ENCODE measurements around the gene KIAA2012.

The KIAA2012 gene

GRCh38 chr2:202157211-202157990 lies 84.3 kb downstream of the KIAA2012 start:
- no peak overlapping the region for H3K27ac ChIP-seq (ENCODE audit: low read depth, low read length)
- H3K9me3 ChIP-seq (ENCODE audit: control insufficient read depth in 1 of 2, low read length in 2 of 2), result no peaks in the 10 kb centered on the region
- H3K36me3 ChIP-seq (ENCODE audit: control insufficient read depth in 1 of 2, insufficient read depth in 2 of 2, low read length in 2 of 2), result no peaks in the 10 kb centered on the region
- H3K27me3 ChIP-seq (ENCODE audit: control insufficient read depth in 1 of 2, insufficient read depth in 2 of 2, low read length in 2 of 2), result no peaks in the 10 kb centered on the region
- no peaks in the 10 kb centered on the region for H3K4me1 ChIP-seq (ENCODE audit: control insufficient read depth in 1 of 2, insufficient read depth in 2 of 2, low read length in 2 of 2)
- no peak overlapping the region for H3K4me3 ChIP-seq (ENCODE audit: low read depth in 1 of 2, low read length in 2 of 2)
- no peak overlapping the region for H3K9ac ChIP-seq (ENCODE audit: low read depth in 1 of 2, low read length in 2 of 2)

- Histone ChIP-seq H3K27me3 (ENCODE audit: control insufficient read depth in 1 of 2, insufficient read depth in 2 of 2, low read length in 2 of 2) (no peaks in the 10 kb centered on the region), H3K9me3 (ENCODE audit: control insufficient read depth in 1 of 2, low read length in 2 of 2) (no peaks in the 10 kb centered on the region), H3K4me3 (ENCODE audit: low read depth in 1 of 2, low read length in 2 of 2) (no peak overlapping the region), H3K27ac (ENCODE audit: low read depth, low read length) (no peak overlapping the region), H3K36me3 (ENCODE audit: control insufficient read depth in 1 of 2, insufficient read depth in 2 of 2, low read length in 2 of 2) (no peaks in the 10 kb centered on the region), H3K4me1 (ENCODE audit: control insufficient read depth in 1 of 2, insufficient read depth in 2 of 2, low read length in 2 of 2) (no peaks in the 10 kb centered on the region), H3K9ac (ENCODE audit: low read depth in 1 of 2, low read length in 2 of 2) (no peak overlapping the region)
These were observed 85.7 kb downstream of the KIAA2012 start for GRCh38 chr2:202158796-202159195.

GRCh38 chr2:202161151-202161835 lies 88.2 kb downstream of the KIAA2012 start:
- Histone ChIP-seq H3K9me3 (ENCODE audit: control insufficient read depth in 1 of 2, low read length in 2 of 2) (no peaks in the 10 kb centered on the region), H3K9ac (ENCODE audit: low read depth in 1 of 2, low read length in 2 of 2) (no peak overlapping the region), H3K27me3 (ENCODE audit: control insufficient read depth in 1 of 2, insufficient read depth in 2 of 2, low read length in 2 of 2) (no peaks in the 10 kb centered on the region), H3K27ac (ENCODE audit: low read depth, low read length) (no peak overlapping the region), H3K4me3 (ENCODE audit: low read depth in 1 of 2, low read length in 2 of 2) (no peak overlapping the region), H3K36me3 (ENCODE audit: control insufficient read depth in 1 of 2, insufficient read depth in 2 of 2, low read length in 2 of 2) (no peaks in the 10 kb centered on the region), H3K4me1 (ENCODE audit: control insufficient read depth in 1 of 2, insufficient read depth in 2 of 2, low read length in 2 of 2) (peaks cover 0 to 3% of the 10 kb centered on the region in 2 donors)

- Histone ChIP-seq H3K9ac (ENCODE audit: low read depth in 1 of 2, low read length in 2 of 2) (no peak overlapping the region), H3K4me3 (ENCODE audit: low read depth in 1 of 2, low read length in 2 of 2) (no peak overlapping the region), H3K9me3 (ENCODE audit: control insufficient read depth in 1 of 2, low read length in 2 of 2) (no peaks in the 10 kb centered on the region), H3K27ac (ENCODE audit: low read depth, low read length) (no peak overlapping the region), H3K36me3 (ENCODE audit: control insufficient read depth in 1 of 2, insufficient read depth in 2 of 2, low read length in 2 of 2) (no peaks in the 10 kb centered on the region), H3K4me1 (ENCODE audit: control insufficient read depth in 1 of 2, insufficient read depth in 2 of 2, low read length in 2 of 2) (peaks cover 0 to 3% of the 10 kb centered on the region in 2 donors), H3K27me3 (ENCODE audit: control insufficient read depth in 1 of 2, insufficient read depth in 2 of 2, low read length in 2 of 2) (no peaks in the 10 kb centered on the region)
These were observed 91.4 kb downstream of the KIAA2012 start for GRCh38 chr2:202164411-202164810.

- no peak overlapping the region for H3K27ac ChIP-seq (ENCODE audit: low read depth, low read length)
- H3K4me1 ChIP-seq (ENCODE audit: control insufficient read depth in 1 of 2, insufficient read depth in 2 of 2, low read length in 2 of 2), result peaks cover 0 to 3% of the 10 kb centered on the region in 2 donors
- H3K4me3 ChIP-seq (ENCODE audit: low read depth in 1 of 2, low read length in 2 of 2), result no peak overlapping the region
- H3K27me3 ChIP-seq (ENCODE audit: control insufficient read depth in 1 of 2, insufficient read depth in 2 of 2, low read length in 2 of 2), result no peaks in the 10 kb centered on the region
- H3K36me3 ChIP-seq (ENCODE audit: control insufficient read depth in 1 of 2, insufficient read depth in 2 of 2, low read length in 2 of 2), result no peaks in the 10 kb centered on the region
- no peaks in the 10 kb centered on the region for H3K9me3 ChIP-seq (ENCODE audit: control insufficient read depth in 1 of 2, low read length in 2 of 2)
- no peak overlapping the region for H3K9ac ChIP-seq (ENCODE audit: low read depth in 1 of 2, low read length in 2 of 2)
These were observed 92.2 kb downstream of the KIAA2012 start for GRCh38 chr2:202165208-202165607.

GRCh38 chr2:202165945-202166344 lies 92.9 kb downstream of the KIAA2012 start:
- Histone ChIP-seq H3K27ac (ENCODE audit: low read depth, low read length) (no peak overlapping the region), H3K4me3 (ENCODE audit: low read depth in 1 of 2, low read length in 2 of 2) (no peak overlapping the region), H3K27me3 (ENCODE audit: control insufficient read depth in 1 of 2, insufficient read depth in 2 of 2, low read length in 2 of 2) (no peaks in the 10 kb centered on the region), H3K4me1 (ENCODE audit: control insufficient read depth in 1 of 2, insufficient read depth in 2 of 2, low read length in 2 of 2) (peaks cover 0 to 3% of the 10 kb centered on the region in 2 donors), H3K9me3 (ENCODE audit: control insufficient read depth in 1 of 2, low read length in 2 of 2) (no peaks in the 10 kb centered on the region), H3K36me3 (ENCODE audit: control insufficient read depth in 1 of 2, insufficient read depth in 2 of 2, low read length in 2 of 2) (no peaks in the 10 kb centered on the region), H3K9ac (ENCODE audit: low read depth in 1 of 2, low read length in 2 of 2) (no peak overlapping the region)

- no peaks in the 10 kb centered on the region for H3K27me3 ChIP-seq (ENCODE audit: control insufficient read depth in 1 of 2, insufficient read depth in 2 of 2, low read length in 2 of 2)
- no peak overlapping the region for H3K4me3 ChIP-seq (ENCODE audit: low read depth in 1 of 2, low read length in 2 of 2)
These were observed 96.1 kb downstream of the KIAA2012 start for GRCh38 chr2:202169131-202169530.

GRCh38 chr2:202169832-202170424 lies 96.9 kb downstream of the KIAA2012 start:
- Histone ChIP-seq H3K4me1 (ENCODE audit: control insufficient read depth in 1 of 2, insufficient read depth in 2 of 2, low read length in 2 of 2) (peaks cover 10 to 13% of the 10 kb centered on the region in 2 donors), H3K9me3 (ENCODE audit: control insufficient read depth in 1 of 2, low read length in 2 of 2) (no peaks in the 10 kb centered on the region), H3K4me3 (ENCODE audit: low read depth in 1 of 2, low read length in 2 of 2) (no peak overlapping the region), H3K9ac (ENCODE audit: low read depth in 1 of 2, low read length in 2 of 2) (no peak overlapping the region), H3K27me3 (ENCODE audit: control insufficient read depth in 1 of 2, insufficient read depth in 2 of 2, low read length in 2 of 2) (no peaks in the 10 kb centered on the region), H3K36me3 (ENCODE audit: control insufficient read depth in 1 of 2, insufficient read depth in 2 of 2, low read length in 2 of 2) (no peaks in the 10 kb centered on the region), H3K27ac (ENCODE audit: low read depth, low read length) (no peak overlapping the region)

More at GRCh38 chr2:202169131-202169530, 96.1 kb downstream of the KIAA2012 start:
- H3K36me3 ChIP-seq (ENCODE audit: control insufficient read depth in 1 of 2, insufficient read depth in 2 of 2, low read length in 2 of 2), result no peaks in the 10 kb centered on the region
- no peaks in the 10 kb centered on the region for H3K9me3 ChIP-seq (ENCODE audit: control insufficient read depth in 1 of 2, low read length in 2 of 2)
- H3K27ac ChIP-seq (ENCODE audit: low read depth, low read length), result no peak overlapping the region
- H3K9ac ChIP-seq (ENCODE audit: low read depth in 1 of 2, low read length in 2 of 2), result no peak overlapping the region
- H3K4me1 ChIP-seq (ENCODE audit: control insufficient read depth in 1 of 2, insufficient read depth in 2 of 2, low read length in 2 of 2), result peaks cover 10 to 17% of the 10 kb centered on the region in 2 donors

- Histone ChIP-seq H3K9me3 (ENCODE audit: control insufficient read depth in 1 of 2, low read length in 2 of 2) (no peaks in the 10 kb centered on the region), H3K27ac (ENCODE audit: low read depth, low read length) (no peak overlapping the region), H3K9ac (ENCODE audit: low read depth in 1 of 2, low read length in 2 of 2) (no peak overlapping the region), H3K27me3 (ENCODE audit: control insufficient read depth in 1 of 2, insufficient read depth in 2 of 2, low read length in 2 of 2) (no peaks in the 10 kb centered on the region), H3K4me1 (ENCODE audit: control insufficient read depth in 1 of 2, insufficient read depth in 2 of 2, low read length in 2 of 2) (peaks cover 10 to 13% of the 10 kb centered on the region in 2 donors), H3K36me3 (ENCODE audit: control insufficient read depth in 1 of 2, insufficient read depth in 2 of 2, low read length in 2 of 2) (no peaks in the 10 kb centered on the region), H3K4me3 (ENCODE audit: low read depth in 1 of 2, low read length in 2 of 2) (peak overlapping the region in 1 of 2 donors; percentile 17)
These were observed 98.3 kb downstream of the KIAA2012 start for GRCh38 chr2:202171241-202171825.
